ENCODE measurements around the gene DOP1B. TPM values are rescaled to one million over a fixed set of nuclear protein-coding genes. Genes with fewer than 3 reads are reported as not detected.

DOP1B gene
- total RNA-seq, 1 experiment from 2014 or later = 31.0 TPM

- intact Hi-C loops (cut with micrococcal nuclease; ENCODE audit: unreplicated experiment) = no loop called here
- Histone ChIP-seq H3K27ac (ENCODE audit: low read length) (no peak overlapping the region), H3K36me3 (ENCODE audit: control insufficient read depth, insufficient read depth, low read length) (no peaks in the 10 kb centered on the region), H3K9me3 (ENCODE audit: control insufficient read depth, insufficient read depth, low read depth, low read length) (no peaks in the 10 kb centered on the region), H3K4me1 (ENCODE audit: control insufficient read depth, insufficient read depth, low read length) (peaks cover 31% of the 10 kb centered on the region), H3K27me3 (ENCODE audit: control insufficient read depth, insufficient read depth, low read length) (no peaks in the 10 kb centered on the region), H3K4me3 (ENCODE audit: low read depth in 2 of 2, low read length in 2 of 2) (no peak overlapping the region)
- DNase-seq (ENCODE audit: low read depth, low spot score) (no peak), ATAC-seq (no peak)
- POLR2A ChIA-PET = no interaction called here
- CTCF ChIA-PET = no interaction called here
- no TSS peak for BruUV-seq (replicated peaks)
- in situ Hi-C loops (cut with HindIII; ENCODE audit: low pct_unique_long_range_greater_than_20kb, low sequenced_read_pairs) = no loop called here
- TF ChIP-seq, protein P1, sequence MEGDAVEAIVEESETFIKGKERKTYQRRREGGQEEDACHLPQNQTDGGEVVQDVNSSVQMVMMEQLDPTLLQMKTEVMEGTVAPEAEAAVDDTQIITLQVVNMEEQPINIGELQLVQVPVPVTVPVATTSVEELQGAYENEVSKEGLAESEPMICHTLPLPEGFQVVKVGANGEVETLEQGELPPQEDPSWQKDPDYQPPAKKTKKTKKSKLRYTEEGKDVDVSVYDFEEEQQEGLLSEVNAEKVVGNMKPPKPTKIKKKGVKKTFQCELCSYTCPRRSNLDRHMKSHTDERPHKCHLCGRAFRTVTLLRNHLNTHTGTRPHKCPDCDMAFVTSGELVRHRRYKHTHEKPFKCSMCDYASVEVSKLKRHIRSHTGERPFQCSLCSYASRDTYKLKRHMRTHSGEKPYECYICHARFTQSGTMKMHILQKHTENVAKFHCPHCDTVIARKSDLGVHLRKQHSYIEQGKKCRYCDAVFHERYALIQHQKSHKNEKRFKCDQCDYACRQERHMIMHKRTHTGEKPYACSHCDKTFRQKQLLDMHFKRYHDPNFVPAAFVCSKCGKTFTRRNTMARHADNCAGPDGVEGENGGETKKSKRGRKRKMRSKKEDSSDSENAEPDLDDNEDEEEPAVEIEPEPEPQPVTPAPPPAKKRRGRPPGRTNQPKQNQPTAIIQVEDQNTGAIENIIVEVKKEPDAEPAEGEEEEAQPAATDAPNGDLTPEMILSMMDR (IDR thresholded peaks at IDR 0.05) = no peak
- no peak for TF ChIP-seq TCF7L2 (IDR thresholded peaks at IDR 0.05; ENCODE audit: low read depth, low read length)
- TF ChIP-seq POLR2AphosphoS5 (IDR thresholded peaks at IDR 0.05; ENCODE audit: low read depth, low read length) = no peak
- TF ChIP-seq SIN3A (IDR thresholded peaks at IDR 0.05; ENCODE audit: borderline replicate concordance, insufficient read depth, low read depth, low read length) = no peak
- no peak for TF ChIP-seq REST (IDR thresholded peaks at IDR 0.05; ENCODE audit: insufficient read depth in 1 of 2, low read depth in 2 of 2, low read length in 1 of 2)
Observed at GRCh38 chr21:36204980-36205379, 48.4 kb downstream of the DOP1B start.

- DNase-seq (ENCODE audit: low read depth, low spot score) (no peak), ATAC-seq (no peak)
- H3K4me3 ChIP-seq (ENCODE audit: low read depth in 2 of 2, low read length in 2 of 2) = no peak overlapping the region
- no peaks in the 10 kb centered on the region for H3K9me3 ChIP-seq (ENCODE audit: control insufficient read depth, insufficient read depth, low read depth, low read length)
- H3K4me1 ChIP-seq (ENCODE audit: control insufficient read depth, insufficient read depth, low read length) = peaks cover 39% of the 10 kb centered on the region
- ChIA-PET POLR2A (no interaction called here), CTCF (no interaction called here)
- BruUV-seq (replicated peaks) = no TSS peak
- no peaks in the 10 kb centered on the region for H3K36me3 ChIP-seq (ENCODE audit: control insufficient read depth, insufficient read depth, low read length)
- H3K27ac ChIP-seq (ENCODE audit: low read length) = no peak overlapping the region
- no peak for TF ChIP-seq TCF7L2 (IDR thresholded peaks at IDR 0.05; ENCODE audit: low read depth, low read length)
- TF ChIP-seq, protein P1 (IDR thresholded peaks at IDR 0.05) = no peak
- TF ChIP-seq POLR2AphosphoS5 (IDR thresholded peaks at IDR 0.05; ENCODE audit: low read depth, low read length) = no peak
- no peak for TF ChIP-seq REST (IDR thresholded peaks at IDR 0.05; ENCODE audit: insufficient read depth in 1 of 2, low read depth in 2 of 2, low read length in 1 of 2)
- no peak for TF ChIP-seq SIN3A (IDR thresholded peaks at IDR 0.05; ENCODE audit: borderline replicate concordance, insufficient read depth, low read depth, low read length)
- no peaks in the 10 kb centered on the region for H3K27me3 ChIP-seq (ENCODE audit: control insufficient read depth, insufficient read depth, low read length)
- intact Hi-C loops (cut with micrococcal nuclease; ENCODE audit: unreplicated experiment) = no loop called here
- in situ Hi-C loops (cut with HindIII; ENCODE audit: low pct_unique_long_range_greater_than_20kb, low sequenced_read_pairs) = no loop called here
Observed at GRCh38 chr21:36205962-36206361, 49.3 kb downstream of the DOP1B start.

Other genes with a start within 250 kb of the DOP1B start
- gene SETD4, start 96.3 kb upstream of the DOP1B start, total RNA-seq (2021; ENCODE audit: unreplicated experiment) = 15.6 TPM
- 27.8 TPM for gene CBR1, start 86.8 kb upstream of the DOP1B start, total RNA-seq (2021; ENCODE audit: unreplicated experiment)
- gene CBR3, start 21.7 kb upstream of the DOP1B start, total RNA-seq (2021; ENCODE audit: unreplicated experiment) = 1.6 TPM
- 16.8 TPM for gene MORC3, start 163.4 kb downstream of the DOP1B start, total RNA-seq (2021; ENCODE audit: unreplicated experiment)
- gene CHAF1B, start 228.6 kb downstream of the DOP1B start, total RNA-seq (2021; ENCODE audit: unreplicated experiment) = 18.4 TPM